Natural killer cell (primary cell): Measurements from ENCODE around the gene TEX51. TPM values are rescaled to one million over a fixed set of nuclear protein-coding genes. Genes with fewer than 3 reads are reported as not detected.

ENCODE experiments used
- ATAC-seq, 3 donors: fragments of 150-1000 bp in 2 of 3; fragments of 200-7000 bp in 1 of 3; cut with Tn5 transposase; 1 replicate in 1 of 3; 2 replicates in 2 of 3; pipeline ENCODE4 v1.10.0; 2021; ENCODE audit warnings: mild to moderate bottlenecking in 2 of 3, moderate library complexity in 2 of 3
- DNase-seq, 2 donors: peaks; one replicate each; pipeline versions ENCODE4 v3.0.0 to v3.0.0-alpha.2; 2013 to 2021; ENCODE audit warnings: mixed read lengths in 1 of 2
- H3K27ac ChIP-seq: one replicate; pipeline ENCODE4 v1.5.1; 2013; ENCODE audit warnings: mild to moderate bottlenecking, low read length
- H3K27me3 ChIP-seq: one replicate; pipeline ENCODE4 v1.6.1; 2013; ENCODE audit warnings: low read length; ENCODE audit not compliant: control insufficient read depth, insufficient read depth
- H3K36me3 ChIP-seq: one replicate; pipeline ENCODE4 v1.6.1; 2013; ENCODE audit warnings: low read length; ENCODE audit not compliant: control insufficient read depth, insufficient read depth
- H3K4me1 ChIP-seq: one replicate; pipeline ENCODE4 v1.6.1; 2013; ENCODE audit warnings: low read length; ENCODE audit not compliant: control insufficient read depth, insufficient read depth
- H3K4me3 ChIP-seq: one replicate; pipeline ENCODE4 v1.5.1; 2013; ENCODE audit warnings: low read length
- H3K9me3 ChIP-seq: one replicate; pipeline ENCODE4 v1.6.1; 2013; ENCODE audit warnings: low read length; ENCODE audit not compliant: control insufficient read depth, insufficient read depth
- H3K27ac Mint-ChIP-seq, 2 donors: one replicate each; pipeline ENCODE4 v1.8.0; 2022; ENCODE audit warnings: mild to moderate bottlenecking in 2 of 2, mixed read lengths in 2 of 2, moderate library complexity in 1 of 2
- H3K27me3 Mint-ChIP-seq, 2 donors: one replicate each; pipeline ENCODE4 v1.8.0; 2022; ENCODE audit warnings: low read depth in 2 of 2, mixed read lengths in 2 of 2
- H3K36me3 Mint-ChIP-seq: one replicate; pipeline ENCODE4 v1.8.0; 2022; ENCODE audit warnings: mixed read lengths
- H3K4me1 Mint-ChIP-seq, 2 donors: one replicate each; pipeline ENCODE4 v1.8.0; 2022; ENCODE audit warnings: mixed read lengths in 2 of 2
- H3K4me3 Mint-ChIP-seq: one replicate; pipeline ENCODE4 v1.8.0; 2022; ENCODE audit warnings: mild to moderate bottlenecking, moderate library complexity, mixed read lengths
- H3K9me3 Mint-ChIP-seq, 2 donors: one replicate each; pipeline ENCODE4 v1.8.0; 2022; ENCODE audit warnings: mixed read lengths in 2 of 2
- CTCF ChIP-seq: fragments of 200-600 bp; IDR thresholded peaks from one replicate; pipeline ENCODE4 v1.8.0; 2022; ENCODE audit warnings: antibody characterized with exemption
- WGBS: methylation state at CpG from one replicate; pipeline ENCODE4 v1.1.7; 2013; ENCODE audit warnings: missing lambda C conversion rate; ENCODE audit not compliant: insufficient coverage; 5-methylcytosine and 5-hydroxymethylcytosine counted together
- intact Hi-C: fragments of 100-400 bp; cut with micrococcal nuclease; formaldehyde crosslinking; loops from one replicate; pipeline ENCODE4 v1.14.2; 2022
- total RNA-seq, 4 donors: library from RNA; stranded (reverse); fragments of 120-200 nt in 1 of 4; gene quantifications; one replicate each; pipeline versions ENCODE4 v1.2.3 to v1.2.4, GENCODE V29; 2013 to 2022

The TEX51 gene
- total RNA-seq, 3 donors from 2014 or later (not counting 1 experiment from before 2014, with no cell fraction given), result not detected

DNA sequence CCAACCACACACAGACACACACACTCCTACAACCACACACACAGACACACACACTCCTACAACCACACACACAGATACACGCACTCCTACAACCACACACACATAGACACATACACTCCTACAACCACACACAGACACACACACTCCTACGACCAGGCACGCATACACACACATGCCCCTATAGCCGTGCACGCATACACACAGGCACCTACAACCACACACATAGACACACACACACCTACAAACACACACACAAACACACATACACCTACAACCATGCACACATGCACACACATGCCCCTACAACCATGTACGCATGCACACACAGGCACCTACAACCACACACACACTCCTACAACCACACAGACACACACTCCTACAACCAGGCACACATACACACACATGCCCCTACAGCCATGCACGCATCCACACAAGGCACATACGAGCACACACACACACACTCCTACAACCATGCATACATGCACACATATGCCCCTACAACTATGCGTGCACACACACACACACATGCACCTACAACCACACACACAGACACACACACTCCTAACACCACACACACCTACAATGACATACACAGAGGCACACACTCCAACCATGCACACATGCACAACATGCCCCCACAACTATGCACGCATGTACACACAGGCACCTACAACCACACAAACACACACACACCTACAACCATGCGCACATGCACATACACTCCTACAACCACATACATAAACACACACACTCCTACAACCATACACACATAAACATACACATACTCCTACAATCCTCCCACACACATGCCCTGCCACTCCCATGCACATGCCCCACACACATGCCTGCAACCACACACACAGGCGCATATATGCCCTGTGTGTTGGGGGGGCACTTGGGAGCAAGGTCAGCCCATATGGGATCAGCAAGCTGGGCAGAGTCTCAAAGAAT, 19.1 kb upstream of the TEX51 start:
- WGBS, result 95% methylated on average over 11 of the region's 12 CpGs
- Histone ChIP-seq H3K9me3 (no peaks in the 10 kb centered on the region), H3K4me3 (no peak overlapping the region), H3K4me1 (no peaks in the 10 kb centered on the region), H3K27me3 (no peaks in the 10 kb centered on the region), H3K36me3 (no peaks in the 10 kb centered on the region), H3K27ac (no peak overlapping the region)
- no peaks in the 10 kb centered on the region for H3K27me3 Mint-ChIP-seq
- H3K27ac Mint-ChIP-seq, result no peak overlapping the region
- H3K4me3 Mint-ChIP-seq, result no peak overlapping the region
- DNase-seq, result no peak
- intact Hi-C loops, result no loop called here
- H3K36me3 Mint-ChIP-seq, result no peaks in the 10 kb centered on the region
- ATAC-seq, result peak in 1 of 3 donors; percentile 15
- no peaks in the 10 kb centered on the region for H3K4me1 Mint-ChIP-seq
- TF ChIP-seq CTCF, result no peak
- H3K9me3 Mint-ChIP-seq, result peaks cover 8 to 9% of the 10 kb centered on the region in 2 donors

DNA sequence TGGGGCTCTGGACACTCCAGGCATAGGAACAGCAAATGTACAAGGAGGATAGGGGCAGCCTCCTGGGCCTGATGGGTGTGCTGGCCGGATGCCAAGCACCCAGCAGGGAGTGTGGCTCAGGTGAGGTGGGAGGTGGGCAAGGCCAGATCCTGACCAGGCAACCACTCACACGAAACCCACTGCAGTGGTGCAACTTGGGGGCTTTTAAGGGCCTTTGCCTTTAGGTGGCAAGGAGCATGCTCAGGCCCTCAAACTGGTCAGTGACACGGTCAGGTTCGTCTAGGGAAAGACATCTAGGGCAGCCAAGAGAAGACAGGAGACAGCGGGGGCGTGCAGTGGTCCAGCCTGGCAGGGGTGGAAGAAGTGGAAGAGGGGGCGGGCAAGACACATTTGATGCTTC, 18.4 kb upstream of the TEX51 start:
- intact Hi-C loops, result no loop called here

DNA sequence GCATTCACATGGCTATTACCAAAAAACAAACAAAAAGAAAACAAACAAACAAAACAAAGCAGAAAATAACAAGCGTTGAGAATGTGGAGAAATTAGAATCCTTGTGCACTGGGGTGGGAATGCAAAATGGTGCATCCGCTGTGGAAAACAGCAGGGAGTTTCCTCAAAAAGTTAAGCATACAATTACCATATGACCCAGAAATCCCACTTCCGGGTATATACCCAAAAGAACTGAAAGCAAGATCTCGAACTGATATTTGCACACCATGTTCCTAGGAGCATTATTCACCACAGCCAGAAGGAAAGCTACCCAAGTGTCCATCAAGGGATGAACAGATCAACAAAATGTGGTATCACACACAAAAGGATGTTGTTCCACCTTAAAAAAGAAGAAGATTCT, 17.9 kb upstream of the TEX51 start:
- Mint-ChIP-seq H3K4me1 (no peaks in the 10 kb centered on the region), H3K27me3 (no peaks in the 10 kb centered on the region), H3K27ac (no peak overlapping the region), H3K4me3 (no peak overlapping the region), H3K36me3 (no peaks in the 10 kb centered on the region), H3K9me3 (peaks cover 0 to under 1% of the 10 kb centered on the region in 2 donors)
- no peaks in the 10 kb centered on the region for H3K9me3 ChIP-seq
- no peaks in the 10 kb centered on the region for H3K36me3 ChIP-seq
- no peak for DNase-seq
- intact Hi-C loops, result no loop called here
- no peak for ATAC-seq
- H3K4me1 ChIP-seq, result no peaks in the 10 kb centered on the region
- H3K27me3 ChIP-seq, result no peaks in the 10 kb centered on the region
- no peak overlapping the region for H3K4me3 ChIP-seq
- no peak overlapping the region for H3K27ac ChIP-seq
- no peak for TF ChIP-seq CTCF
- 84% methylated on average over 3 of the region's 4 CpGs for WGBS

More for the DNA sequence above, 18.4 kb upstream of the TEX51 start:
- no peaks in the 10 kb centered on the region for H3K4me1 Mint-ChIP-seq
- no peaks in the 10 kb centered on the region for H3K36me3 Mint-ChIP-seq
- no peaks in the 10 kb centered on the region for H3K9me3 ChIP-seq
- H3K4me1 ChIP-seq, result no peaks in the 10 kb centered on the region
- no peaks in the 10 kb centered on the region for H3K27me3 Mint-ChIP-seq
- peaks cover 4 to 5% of the 10 kb centered on the region in 2 donors for H3K9me3 Mint-ChIP-seq
- no peaks in the 10 kb centered on the region for H3K36me3 ChIP-seq
- DNase-seq (no peak), ATAC-seq (no peak)
- no peaks in the 10 kb centered on the region for H3K27me3 ChIP-seq
- no peak overlapping the region for H3K4me3 Mint-ChIP-seq
- no peak overlapping the region for H3K4me3 ChIP-seq
- H3K27ac ChIP-seq, result no peak overlapping the region
- TF ChIP-seq CTCF, result no peak
- WGBS, result 90% methylated on average over 7 of the region's 7 CpGs
- no peak overlapping the region for H3K27ac Mint-ChIP-seq
